NOMO-1 treated with dmso at 0.1 percent for 144 hours (cell line): ENCODE measurements around the gene SNHG17.
A peak's percentile ranks its signal among the peaks of the same experiment; 100 is the strongest.
"Not testable (repeated sequence)": the region's sequence is repeated elsewhere in the genome, so short reads cannot be mapped to it uniquely, and the experiment has no call there.

ENCODE experiments used
- DNase-seq: peaks from one replicate; lab custom pipeline; 2025; ENCODE audit not compliant: unreplicated experiment; lab: John Stamatoyannopoulos, UW

SNHG17 gene

DNA sequence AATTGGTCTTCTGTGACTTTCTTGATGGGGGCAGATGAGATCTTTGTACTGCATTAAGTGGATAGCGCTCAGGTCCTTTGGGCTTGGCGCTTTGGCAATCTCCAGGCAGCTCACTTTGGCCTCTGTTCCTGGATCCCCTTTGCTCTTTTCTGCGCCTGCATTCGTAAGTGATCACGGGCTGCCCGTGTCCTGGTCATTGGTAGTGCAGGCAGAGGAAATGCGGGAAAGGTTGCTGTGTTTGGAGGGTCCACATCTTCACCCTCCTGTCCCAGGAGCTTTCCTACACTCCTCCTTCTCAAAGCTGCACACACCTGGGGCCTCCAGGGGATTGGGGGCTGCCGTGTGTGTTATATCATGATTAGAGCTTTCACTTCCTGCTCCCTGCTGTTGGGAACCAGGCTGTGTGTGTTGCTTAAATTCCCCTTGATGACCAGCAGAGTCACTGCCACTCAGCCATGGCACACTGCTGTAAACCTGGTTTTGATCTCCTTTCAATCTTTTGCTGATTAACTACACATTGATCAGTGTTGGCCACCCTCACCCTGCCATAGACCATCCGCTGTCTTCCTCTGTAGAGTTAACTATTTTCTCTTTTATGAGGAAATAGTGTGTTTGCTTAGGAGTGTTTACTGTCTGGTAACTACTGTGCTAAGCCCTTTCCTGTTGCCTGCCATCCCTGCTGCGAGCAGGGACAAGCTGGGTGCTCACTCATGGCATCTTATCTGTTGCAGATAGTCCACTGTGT, 13.0 kb upstream of the SNHG17 start:
- peak; percentile 48 for DNase-seq

DNA sequence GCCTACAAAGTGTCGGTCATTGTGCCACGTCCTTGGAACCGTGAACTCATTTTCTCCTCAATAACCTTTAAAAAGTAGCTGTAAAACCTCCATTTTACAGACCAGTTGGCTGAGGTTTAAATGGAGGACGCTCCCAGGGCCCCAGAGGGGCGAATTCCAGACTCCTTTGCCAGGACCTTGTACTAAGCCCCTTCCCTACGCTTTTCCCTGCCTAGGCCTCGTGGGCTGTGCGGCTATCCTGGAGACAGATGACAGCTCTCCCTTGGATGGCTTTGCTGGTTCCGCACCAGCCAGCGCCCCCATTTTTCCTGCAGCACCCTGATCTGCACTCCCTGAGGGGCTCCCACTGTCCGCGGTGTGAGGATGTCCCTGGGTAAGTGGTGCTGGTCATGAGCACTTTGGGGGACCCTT, 12.1 kb upstream of the SNHG17 start:
- no peak for DNase-seq

DNA sequence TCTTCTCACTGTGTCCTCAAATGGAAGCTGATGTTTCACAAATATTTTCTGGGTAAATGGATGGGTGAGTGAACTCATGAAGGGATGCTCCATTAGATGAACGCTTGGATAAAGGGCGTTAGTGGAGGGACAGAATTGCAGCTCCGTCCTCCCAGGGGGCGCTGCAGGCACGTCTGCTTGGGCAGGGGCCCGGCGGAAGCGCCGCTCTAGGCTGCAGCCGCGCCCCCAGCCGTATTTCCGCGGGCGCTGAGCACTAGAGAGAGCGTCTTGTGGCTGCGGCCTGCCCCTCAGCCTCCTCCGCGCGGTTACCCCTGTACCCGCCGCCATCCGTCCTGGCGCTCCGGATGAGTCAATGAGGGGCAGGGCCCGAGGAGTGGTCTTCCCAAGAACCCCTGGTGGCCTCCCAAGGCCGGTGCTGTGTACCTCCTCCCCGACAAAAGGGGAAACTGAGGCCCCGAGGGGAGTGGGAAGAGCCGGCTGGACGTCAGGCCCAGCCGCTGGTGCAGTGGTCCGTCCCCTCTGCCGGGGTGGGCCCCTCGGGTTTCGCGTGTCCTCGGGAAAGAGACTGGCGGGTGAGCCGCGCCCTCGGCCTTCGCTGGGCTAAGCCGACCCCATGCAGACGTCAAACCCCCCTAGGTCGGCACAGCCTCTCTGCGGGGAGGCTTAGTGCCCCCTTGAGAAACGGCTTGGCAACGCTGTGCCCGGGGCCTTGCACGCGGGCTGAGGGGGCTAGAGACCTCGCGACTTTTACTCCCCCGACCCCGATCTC, 11.5 kb upstream of the SNHG17 start:
- DNase-seq = peak; percentile 89

DNA sequence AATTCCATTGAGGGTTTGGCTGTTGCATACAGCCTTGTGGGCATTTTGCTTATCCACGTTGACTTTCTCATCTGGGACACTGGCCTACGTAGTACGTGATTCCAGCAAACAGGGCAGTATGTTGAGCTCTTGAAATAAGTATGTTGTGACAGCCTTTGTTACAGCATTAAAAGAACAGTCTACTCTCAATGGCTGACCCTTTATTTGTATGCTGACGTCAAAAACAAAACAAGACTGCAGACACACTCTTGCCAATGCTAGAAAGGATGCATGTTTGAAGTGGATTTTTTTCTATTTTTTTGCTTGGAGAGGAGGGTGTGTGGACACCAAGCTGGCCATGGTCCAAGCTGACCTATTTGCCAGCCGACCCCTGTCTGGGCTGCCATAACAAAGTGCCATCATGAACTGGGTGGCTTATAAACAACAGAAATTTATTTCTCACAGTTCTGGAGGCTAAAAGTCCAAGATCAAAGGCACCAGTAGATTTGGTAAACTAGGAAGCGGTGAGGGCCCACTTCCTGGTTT, 10.8 kb upstream of the SNHG17 start:
- no peak for DNase-seq

DNA sequence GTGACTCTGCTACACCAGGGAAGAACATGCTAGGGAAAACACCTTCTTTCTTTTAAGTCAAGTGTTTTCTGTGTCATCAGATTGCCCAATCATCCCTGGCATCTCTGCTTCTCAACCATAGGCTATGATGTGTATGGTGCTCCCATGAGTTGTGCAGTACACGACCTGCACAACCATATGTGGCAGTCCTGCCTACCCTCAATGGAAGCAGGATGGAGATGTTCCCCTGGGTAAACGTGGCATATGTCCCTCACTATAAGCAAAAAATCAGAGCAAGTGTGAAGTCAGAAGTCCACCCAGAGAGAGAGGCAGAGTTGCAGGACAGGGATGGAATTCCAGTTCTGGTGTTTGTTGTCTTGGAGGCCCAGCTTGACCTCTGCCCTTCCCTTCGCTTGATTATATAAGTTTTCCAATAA, 10.3 kb upstream of the SNHG17 start:
- DNase-seq = no peak

DNA sequence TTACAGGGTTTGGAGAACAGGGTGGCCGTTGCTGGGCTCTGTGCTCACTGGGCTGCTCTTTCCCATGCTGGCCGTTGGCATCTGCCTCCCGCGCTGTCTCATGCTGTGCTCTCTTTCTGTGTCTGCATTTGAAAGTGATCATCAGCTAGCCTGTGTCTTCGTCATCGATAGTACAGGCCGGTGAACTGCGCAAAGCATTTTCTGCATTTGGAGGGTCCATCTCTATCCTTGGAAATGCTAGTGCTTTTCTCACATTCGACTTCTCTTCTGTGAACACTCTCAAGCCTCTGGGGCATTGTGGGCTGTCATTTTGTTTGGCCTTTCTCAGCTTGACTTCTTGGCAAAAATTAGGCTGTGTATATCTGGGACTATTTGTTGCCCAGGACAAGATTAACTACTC, 6.8 kb upstream of the SNHG17 start:
- DNase-seq = no peak

DNA sequence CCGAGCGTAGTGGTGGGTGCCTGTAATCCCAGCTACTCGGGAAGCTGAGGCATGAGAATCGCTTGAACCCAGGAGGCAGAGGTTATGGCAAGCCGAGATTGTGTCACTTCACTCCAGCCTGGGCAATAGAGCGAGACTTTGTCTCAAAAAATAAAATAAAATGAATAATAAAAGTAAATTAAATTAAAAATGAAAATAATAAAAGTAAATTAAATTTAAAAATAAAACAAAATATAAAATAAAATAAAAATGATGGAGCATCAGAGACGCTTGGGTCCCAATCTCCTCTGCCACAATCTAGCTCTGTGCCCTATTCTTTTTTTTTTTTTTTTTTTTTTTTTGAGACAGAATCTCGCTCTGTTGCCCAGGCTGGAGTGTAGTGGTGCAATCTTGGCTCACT, 6.0 kb upstream of the SNHG17 start:
- not testable (repeated sequence) for DNase-seq

DNA sequence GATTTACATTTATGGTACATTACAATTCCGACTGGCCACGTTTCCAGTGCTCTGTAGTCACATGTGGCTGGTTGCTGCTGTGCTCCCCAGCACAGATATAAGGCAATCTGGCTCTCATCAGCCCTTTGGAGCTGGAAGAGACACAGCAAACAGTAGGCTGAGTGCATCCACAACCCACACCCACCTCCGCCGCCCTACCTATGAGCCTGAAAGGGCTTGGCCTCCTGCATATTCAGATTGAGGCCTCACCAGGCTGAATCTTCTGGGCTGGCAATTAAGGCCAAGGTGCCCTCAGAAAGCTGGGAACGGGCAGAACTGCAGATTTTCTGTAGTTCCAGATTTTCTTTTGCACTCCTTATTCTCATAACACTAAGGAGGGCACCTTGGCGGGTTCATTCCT, 2.7 kb upstream of the SNHG17 start:
- DNase-seq = no peak

DNA sequence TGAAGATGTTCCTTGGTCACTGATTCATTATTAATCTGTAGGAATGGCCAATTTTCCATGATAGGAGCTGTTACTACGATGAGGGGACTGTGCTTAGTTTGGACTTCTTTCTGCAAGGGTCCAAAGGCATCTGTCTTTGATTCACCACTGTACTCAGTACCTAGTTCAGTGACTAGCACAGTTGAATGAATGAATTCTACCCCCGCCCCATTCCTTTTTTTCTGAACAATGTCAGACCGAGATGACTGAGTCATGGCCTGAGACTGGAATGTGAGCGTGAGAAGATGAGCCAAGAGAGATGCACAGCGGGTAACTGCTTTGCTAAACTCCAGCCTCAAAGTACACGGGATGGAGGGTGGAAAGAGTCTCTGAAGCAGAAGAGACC, 419 bp upstream of the SNHG17 start:
- no peak for DNase-seq

DNA sequence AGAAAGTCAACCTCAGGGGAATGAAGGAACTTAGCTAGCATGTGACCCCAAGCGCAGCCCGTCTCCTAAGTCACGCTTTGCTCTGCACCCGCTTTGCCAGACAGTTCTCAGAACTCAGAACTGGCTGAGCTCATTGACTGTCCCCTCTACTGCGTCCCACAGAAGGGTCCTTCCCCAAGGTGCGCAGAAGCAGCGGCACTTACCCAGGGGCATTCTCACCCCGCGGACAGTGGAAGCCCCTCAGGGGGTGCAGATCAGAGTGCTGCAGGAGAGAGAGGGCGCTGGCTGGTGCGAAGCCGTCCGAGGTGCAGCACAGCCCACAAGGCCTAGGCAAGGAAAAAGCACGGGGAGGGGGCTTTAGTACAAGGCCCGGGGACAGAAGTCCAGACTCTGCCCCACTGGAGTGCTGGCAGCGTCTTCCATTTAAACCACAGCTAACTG, 807 bp downstream of the SNHG17 start:
- no peak for DNase-seq

DNA sequence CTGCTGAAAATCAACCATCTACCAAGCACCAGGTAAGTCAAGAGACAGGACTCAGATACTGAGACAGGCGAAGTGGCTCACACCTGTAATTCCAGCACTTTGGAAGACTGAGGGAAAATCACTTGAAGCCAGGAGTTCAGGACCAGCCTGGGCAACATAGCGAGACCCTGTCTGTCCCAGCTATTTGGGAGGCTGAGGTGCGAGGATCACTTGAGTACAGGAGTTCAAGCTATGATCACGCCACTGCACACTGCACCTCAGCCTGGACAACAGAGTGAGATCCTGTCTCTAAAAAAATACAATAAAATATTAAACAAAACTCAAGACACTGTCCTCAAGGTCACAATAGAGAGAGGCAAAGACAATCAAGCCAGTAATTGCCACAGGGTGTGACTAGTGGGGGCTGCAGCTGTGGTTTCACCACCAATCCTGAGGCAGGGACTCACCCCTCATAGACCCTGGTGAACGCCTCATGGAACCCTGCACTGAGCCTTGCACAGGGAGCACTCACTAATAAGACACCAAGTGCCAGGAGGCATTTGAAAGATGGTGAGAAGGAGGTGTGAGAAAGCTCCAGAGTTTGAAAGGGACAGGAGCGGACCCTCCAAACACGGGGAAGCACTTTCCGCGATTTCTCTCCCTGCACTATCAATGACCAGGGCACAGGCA, 1.7 kb downstream of the SNHG17 start:
- DNase-seq = no peak

DNA sequence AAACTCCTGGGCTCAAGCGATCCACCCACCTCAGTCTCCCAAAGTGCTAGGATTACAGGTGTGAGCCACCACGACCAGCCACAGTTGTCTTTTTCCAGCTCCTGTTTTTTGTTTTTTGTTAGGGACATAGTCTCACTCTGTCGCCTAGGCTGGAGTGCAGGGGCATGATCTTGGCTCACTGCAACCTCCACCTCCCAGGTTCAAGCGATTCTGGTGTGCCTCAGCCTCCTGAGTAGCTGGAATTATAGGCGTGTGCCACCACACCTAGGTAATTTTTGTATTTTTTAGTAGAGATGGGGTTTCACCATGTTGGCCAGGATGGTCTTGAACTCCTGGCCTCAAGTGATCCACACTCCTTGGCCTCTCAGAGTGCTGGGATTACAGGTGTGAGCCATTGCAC, 2.3 kb downstream of the SNHG17 start:
- DNase-seq = not testable (repeated sequence)

DNA sequence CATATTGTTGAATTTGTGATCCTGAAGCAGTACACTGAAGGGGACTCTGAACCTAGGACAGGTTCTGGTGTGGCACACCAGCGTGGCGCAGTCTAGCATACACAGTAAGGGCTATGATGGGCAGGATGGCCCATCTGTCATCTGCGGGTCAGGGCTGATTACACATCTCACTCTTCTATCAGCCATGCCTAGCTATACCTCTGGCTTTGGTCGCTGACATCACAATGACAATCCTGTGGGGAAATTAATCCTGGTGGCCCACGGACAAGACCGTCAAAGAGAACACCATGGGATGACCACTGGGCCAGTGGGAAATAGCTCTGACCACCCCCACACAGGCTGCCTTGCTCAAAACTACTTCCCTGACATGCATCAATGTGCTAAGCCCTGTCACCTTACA, 2.8 kb downstream of the SNHG17 start:
- no peak for DNase-seq

DNA sequence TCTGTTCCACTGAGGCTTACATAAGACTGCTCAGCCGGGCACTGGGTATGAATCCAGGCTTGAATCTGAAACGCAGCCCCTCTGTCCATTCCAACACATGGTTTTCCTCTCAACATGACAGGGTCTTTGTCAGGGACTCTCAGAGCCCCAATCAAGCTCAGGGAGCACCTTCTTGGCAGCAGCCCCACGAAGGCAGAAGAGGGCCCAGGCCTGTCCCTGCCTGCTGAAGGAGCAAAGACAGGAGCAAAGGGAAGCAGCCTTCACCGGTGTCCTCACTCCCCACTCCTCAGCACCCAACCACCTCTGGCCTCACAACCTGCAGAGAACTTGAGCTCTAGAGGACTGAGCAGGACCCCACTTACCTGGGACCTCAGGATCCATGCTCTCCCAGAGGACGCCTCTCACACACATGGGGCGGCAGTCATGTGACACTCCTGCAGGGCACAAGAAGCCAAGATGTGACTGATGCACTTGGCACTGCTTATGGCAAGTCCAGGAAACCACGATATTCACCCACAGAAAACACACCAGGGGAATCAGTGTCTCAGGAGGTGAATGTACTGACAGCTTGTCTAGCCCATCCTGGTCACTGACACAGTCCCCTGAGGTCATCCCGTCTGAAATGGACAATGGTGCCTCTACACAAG, 4.3 kb downstream of the SNHG17 start:
- DNase-seq = no peak

DNA sequence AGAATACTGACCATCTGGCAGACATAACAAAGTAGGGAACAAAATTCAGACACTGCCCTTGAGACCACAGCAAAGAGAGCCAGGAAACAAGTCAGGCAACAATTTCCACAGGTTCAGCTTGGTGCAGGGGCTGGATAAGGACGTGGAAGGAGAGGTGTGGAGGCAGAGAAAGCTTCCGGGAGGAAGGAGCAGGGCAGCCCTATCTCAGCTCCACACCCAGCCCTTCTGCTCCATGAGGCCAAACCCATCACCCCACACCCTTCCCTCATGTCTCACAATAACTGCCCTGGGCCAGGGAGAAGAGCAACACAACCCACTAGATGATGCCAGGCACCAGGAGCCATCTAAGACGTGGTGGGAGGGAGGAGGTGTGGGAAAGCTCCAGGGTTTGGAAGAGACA, 5.8 kb downstream of the SNHG17 start:
- no peak for DNase-seq

DNA sequence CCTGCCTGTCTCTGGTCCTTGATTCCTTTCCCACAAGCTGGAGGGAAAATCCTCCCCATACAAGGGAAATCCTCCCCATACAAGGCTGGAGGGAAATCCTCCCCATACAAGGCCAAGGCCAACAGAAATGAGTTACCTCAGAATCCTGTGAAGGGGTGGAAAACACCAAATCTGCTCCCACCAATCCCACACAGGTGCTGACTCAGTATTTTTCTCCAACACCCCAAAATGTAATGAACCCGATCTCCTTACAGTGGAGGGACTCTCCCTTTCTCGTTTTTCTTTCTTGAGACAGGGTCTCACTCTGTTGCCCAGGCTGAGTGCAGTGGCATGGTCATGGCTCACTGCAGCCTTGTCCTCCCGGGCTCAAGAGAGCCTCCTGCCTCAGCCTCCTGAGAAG, 6.3 kb downstream of the SNHG17 start:
- no peak for DNase-seq

DNA sequence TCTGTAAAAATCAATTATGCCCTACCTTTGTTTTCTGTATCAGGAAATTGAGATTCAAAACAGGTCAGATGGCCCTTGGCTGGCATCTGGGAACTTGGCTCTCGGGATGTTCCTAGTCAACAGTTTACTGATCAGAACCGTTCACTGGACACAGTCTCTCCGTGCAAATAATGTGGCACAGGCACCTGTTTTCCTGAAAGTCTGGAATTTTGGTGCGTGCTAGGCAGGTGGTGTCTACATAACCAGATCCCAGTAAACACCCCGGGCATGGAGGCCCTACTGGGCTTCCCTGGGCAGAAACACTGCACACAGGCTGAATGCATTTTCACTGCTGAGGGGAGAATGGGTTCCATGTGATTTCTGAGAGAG, 7.5 kb downstream of the SNHG17 start:
- no peak for DNase-seq

DNA sequence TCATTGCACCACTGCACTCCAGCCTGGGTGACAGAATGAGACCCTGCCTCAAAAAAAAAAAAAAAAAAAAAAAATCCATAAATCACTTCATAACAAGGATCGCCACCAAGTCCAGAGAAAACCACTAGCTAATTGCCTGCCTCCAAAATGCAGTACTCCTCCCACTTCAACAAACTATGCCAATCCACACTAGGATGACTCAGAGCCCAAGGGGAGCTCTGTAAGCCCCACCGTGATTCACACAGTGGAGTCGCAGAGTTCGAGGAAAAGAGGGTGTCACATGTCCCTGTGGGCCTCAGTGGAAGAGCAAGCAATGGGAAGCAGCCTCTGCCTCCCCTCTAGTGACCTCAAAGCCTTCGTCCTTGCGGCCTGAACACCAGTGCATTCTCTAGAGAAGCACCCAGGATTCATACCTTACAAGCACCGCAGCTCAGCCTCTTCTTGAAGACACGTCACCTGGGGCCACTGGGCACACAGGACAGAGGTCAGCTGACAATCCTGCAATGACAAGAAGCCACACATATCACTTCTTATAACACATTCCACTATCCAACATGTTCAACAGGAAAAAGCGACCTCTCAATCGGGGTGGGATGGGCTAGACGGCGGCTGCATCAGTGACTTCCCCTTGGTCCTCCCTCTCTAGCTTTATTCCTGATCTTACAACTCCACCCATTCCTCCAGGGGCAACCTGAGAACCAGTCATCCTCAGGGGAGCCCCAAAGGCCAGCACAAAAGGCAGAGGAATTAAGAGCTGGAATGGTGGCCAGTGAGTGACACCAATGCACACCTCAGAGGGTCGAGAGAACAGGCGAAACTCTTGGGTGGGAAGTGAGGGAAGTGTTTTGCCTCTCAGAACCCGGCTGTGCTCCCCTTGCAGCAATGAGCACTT, 8.9 kb downstream of the SNHG17 start:
- DNase-seq = no peak

DNA sequence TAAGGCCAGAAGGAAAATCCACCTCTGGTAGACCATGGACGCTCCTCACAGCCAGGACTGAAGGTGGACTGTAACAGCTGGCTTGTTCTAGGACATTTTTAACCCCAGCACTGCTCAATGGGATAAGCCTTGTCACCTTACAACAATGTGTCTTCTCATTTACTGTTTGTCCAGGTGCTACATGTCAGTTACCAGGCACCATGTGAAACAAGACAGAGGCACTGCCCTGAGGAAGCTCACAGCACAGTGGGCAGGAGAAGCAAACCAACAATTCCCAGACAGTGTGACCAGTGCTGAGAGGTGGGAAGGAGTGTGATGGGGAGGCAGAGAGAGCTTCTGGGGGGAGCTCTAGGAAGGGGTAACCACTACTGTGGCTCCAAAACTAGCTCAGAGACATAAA, 10.7 kb downstream of the SNHG17 start:
- DNase-seq = no peak

DNA sequence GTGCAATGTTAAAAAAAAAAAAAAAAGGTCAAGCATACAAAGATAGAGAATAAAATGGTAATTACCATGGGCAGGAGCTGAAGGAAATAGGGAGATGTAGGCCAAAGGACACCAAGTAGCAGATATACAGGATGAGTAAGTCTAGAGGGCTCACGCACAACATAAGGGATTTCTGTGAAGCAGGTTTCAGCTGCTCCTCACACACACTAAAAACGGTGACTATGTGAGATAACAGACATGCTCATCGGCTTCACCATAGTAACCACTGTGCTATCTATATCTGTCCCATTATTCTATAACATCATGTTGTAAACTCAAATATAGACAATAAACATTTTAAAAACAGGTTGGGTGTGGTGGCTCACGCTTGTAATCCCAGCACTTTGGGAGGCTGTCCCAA, 11.6 kb downstream of the SNHG17 start:
- DNase-seq = no peak
